IPS-18c (cell line): ENCODE results near the gene ARL6IP1.
"Not testable (repeated sequence)": the region's sequence is repeated elsewhere in the genome, so short reads cannot be mapped to it uniquely, and the experiment has no call there.

Source experiments
- H3K4me3 ChIP-seq: 2 replicates; pipeline ENCODE4 v1.7.0; 2013; ENCODE audit warnings: low read depth, mild to moderate bottlenecking, low read length, moderate library complexity; ENCODE audit not compliant: insufficient read depth
- H3K9me3 ChIP-seq: one replicate; pipeline ENCODE4 v1.6.1; 2013; ENCODE audit warnings: mild to moderate bottlenecking, low read length, moderate library complexity; ENCODE audit not compliant: control insufficient read depth, insufficient read depth

ARL6IP1 gene

DNA sequence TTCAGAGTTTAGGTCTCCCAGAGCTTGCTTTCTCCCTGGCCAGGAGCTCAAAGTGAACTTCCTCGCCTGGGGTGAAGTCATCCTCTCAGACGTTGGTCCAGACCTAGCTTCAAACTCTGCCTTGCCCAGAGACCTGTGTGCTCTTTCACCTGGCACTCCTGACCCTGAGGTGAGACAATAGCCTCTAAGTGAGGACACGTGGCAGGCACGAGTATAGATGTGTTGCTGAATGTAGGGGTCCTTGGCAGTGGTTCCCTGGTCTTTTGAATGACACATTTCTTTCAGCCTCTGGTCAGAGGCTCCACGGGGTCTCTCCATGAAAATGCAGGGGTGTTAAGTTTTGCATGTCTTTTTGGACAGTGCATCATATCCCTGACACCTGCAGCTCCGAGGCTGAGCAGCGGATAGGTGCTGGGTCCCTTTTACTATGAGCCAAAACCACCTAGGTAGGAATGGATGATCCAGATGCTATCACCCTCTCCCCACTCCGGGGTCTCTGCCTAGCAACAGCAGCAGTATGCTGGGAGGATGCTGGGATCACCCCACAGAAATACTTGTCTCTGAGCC lies 20.8 kb downstream of the ARL6IP1 start:
- not testable (repeated sequence) for H3K4me3 ChIP-seq, H3K9me3 ChIP-seq

DNA sequence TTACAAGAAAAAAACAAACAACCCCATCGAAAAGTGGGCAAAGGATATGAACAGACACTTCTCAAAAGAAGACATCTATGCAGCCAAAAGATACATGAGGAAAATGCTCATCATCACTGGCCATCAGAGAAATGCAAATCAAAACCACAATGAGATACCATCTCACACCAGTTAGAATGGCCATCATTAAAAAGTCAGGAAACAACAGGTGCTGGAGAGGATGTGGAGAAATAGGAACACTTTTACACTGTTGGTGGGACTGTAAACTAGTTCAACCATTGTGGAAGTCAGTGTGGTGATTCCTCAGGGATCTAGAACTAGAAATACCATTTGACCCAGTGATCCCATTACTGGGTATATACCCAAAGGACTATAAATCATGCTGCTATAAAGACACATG lies 23.7 kb downstream of the ARL6IP1 start:
- H3K4me3 ChIP-seq, H3K9me3 ChIP-seq: not testable (repeated sequence)

DNA sequence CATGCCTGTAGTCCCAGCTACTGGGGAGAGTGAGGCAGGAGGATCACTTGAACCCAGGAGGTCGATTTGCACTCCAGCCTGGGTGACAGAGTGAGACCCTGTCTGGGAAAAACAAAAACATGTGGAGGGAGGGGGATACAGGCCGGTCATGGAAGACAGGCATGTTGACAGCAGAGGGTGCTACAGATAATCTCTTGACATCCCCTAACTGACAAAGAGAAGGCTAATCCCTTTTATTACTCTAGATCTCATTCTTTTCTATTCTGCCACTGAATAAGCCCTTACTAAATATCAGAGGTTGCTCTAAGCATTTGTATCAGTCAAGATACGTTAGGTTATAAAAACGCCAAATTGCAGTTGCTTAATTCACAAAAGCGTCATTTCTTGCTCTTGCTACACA lies 25.0 kb downstream of the ARL6IP1 start:
- not testable (repeated sequence) for H3K4me3 ChIP-seq, H3K9me3 ChIP-seq

DNA sequence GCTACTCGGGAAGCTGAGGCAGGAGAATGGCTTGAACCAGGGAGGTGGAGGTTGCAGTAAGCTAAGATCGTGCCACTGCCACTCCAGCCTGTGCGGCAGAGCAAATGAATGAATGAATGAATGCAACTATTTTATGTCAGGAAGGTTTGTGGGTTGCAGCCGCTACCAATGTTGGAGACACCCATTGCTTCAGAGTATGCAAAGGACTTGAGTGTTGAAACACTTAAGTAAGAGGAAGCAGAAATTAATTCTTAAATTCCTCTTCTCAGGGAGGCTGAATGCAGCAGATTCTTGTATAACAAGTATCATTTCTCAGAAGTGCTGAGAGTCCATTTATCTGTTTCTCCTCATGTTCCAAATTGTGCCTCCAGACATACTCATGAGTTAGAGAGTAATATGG lies 26.7 kb downstream of the ARL6IP1 start:
- H3K4me3 ChIP-seq = not testable (repeated sequence)

DNA sequence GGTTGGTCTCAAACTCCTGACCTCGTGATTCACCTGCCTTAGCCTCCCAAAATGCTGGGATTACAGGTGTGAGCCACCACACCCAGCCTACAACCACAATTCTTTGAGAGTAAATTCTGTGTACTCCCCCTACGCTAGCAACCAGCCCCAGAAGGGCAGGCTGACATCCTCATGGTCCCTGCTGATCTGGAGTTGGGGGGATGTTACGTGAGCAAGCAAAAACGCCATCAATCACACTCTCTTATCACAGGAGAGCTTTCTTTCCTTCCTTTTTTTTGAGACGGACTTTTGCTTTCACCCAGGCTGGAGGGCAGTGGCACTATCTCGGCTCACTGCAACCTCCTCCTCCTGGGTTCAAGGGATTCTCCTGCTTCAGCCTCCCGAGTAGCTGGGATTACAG lies 29.2 kb downstream of the ARL6IP1 start:
- H3K9me3 ChIP-seq, H3K4me3 ChIP-seq: not testable (repeated sequence)

More for the DNA sequence above, 26.7 kb downstream of the ARL6IP1 start:
- not testable (repeated sequence) for H3K9me3 ChIP-seq

DNA sequence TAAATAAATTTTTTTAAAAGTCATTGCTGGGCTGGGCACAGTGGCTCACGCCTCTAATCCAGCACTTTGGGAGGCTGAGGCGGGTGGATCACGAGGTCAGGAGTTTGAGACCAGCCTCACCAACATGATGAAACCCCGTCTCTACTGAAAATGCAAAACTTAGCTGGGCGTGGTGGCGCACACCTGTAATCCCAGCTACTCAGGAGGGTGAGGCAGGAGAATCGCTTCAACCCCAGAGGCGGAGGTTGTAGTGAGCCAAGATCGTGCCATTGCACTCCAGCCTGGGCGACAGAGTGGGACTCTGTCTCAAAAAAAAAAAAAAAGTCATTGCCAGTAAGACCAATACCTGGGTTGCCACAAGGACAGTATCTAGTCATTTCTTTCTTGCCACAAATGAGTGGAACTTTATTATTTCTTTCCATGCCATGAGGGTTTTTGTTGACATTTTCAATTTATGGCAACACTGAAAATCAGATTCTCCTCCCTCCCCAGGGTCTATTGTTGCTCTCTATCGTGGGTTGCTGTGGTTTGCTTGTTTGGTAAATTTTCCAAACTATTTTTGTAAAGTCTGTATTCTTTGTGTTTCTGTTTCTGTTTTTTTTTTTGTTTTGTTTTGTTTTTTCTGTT lies 30.9 kb downstream of the ARL6IP1 start:
- not testable (repeated sequence) for H3K4me3 ChIP-seq, H3K9me3 ChIP-seq

DNA sequence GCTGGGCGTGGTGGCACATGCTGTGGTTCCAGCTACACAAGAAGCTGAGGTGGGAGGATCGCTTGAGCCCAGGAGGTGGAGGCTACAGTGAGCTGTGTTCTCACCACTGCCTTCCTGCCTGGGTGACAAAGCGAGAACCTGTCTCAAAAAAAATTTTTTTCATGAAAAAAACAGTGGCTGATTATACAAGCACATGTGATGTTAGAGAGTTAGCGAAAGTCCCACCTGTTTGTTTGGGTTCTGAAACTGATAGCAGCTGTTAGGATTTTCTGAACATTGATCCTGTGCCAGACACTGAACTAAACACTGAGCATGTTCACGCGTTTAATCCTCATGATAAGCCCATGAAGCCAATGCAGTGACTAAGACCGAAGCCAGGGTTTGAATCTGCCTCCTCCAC lies 34.1 kb downstream of the ARL6IP1 start:
- H3K9me3 ChIP-seq, H3K4me3 ChIP-seq: not testable (repeated sequence)

DNA sequence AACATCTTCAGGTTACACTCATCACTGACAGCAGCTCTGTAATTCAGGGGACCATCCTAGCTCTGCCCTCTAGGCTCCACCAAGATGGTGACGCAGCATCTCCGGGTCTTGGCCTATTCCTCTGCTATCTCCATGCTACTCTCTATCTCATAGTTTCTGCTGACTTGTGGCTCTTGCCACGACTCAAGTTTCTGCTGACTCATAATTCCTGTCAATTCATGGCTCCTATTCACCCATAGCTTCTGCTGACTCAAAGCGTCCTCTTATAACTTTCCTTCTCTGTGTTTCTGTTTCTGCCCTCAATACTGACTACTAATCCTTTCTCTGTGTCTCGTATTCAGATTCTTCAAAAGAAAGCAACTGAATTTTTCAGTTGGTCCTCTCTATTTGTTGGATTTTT lies 38.6 kb downstream of the ARL6IP1 start:
- H3K4me3 ChIP-seq, H3K9me3 ChIP-seq: not testable (repeated sequence)

DNA sequence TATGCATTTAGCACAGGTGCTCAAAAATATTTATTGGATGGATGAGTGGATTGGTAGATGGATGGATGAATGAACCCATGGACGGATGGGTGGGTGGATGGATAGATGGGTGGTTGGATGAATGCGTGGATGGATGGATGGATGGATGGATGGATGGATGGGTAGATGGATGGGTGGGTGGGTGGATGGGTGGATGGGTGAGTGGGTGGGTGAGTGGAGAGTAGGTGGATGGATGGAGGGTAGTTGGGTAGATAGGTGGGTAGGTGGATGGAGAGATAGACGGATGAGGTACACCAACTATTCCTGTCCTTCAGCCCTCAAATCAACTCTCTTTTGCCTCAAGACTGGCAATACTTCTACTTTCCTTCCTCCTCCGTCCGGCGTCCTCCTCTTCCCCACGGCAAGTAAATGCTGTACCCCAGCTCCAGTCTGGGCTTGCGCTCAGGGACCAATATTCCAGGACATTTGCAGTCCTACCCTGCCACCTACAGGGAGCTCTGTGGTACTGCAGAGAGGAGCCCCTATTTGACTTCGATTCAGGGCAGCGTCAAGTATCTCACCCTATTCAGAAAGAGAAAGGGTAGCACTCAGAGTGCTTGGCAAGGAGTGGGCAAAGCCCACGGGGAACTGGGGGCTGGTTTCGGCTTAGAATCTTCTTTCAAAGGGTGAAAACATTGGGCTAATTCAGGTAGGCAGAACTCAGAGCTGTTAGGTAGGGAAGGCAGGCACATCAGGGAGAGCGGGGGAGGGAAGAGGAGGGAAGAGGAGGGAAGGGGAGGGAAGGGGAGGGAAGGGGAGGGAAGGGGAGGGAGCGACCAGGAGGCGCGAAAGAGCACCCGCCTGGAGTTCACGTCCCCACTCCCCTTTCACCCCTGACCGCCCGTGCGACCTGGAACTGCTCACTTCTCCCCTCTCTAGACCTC lies 41.5 kb downstream of the ARL6IP1 start:
- H3K4me3 ChIP-seq = peak overlapping the region; percentile 34; the same call in 1 of the 2 replicates
- not testable (repeated sequence) for H3K9me3 ChIP-seq

DNA sequence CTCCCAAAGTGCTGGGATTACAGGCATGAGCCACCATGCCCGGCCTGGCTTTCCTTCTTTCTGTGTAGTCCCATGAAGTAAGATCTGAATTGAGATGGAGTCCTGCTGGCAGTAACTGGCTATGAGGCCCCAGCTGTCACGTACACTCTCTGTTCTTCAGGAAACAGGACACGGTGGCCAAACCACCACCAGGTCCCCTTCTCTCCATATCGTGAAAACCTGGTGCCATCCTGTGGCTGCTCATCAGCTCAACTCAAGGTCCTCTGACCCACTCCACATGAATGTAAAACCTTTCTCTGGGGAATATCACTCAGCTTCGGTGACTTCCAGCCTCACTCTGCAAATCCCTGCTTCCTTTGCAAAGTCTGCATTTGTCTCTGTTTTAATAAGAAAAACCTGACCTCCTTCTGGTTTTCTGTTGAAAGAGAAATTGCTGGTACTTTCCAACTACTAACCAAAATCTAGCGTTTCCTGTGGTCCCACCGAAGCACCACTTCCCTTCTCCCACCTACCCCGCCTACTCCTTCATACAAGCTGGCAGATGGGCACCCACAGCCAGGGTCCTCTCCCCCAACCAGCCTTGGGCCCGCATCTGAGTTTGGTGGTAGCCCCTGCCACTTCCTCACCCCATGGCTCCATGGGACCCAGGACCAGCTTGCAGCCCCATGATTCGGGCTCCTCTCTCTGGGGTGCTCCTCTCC lies 43.2 kb downstream of the ARL6IP1 start:
- not testable (repeated sequence) for H3K9me3 ChIP-seq, H3K4me3 ChIP-seq

DNA sequence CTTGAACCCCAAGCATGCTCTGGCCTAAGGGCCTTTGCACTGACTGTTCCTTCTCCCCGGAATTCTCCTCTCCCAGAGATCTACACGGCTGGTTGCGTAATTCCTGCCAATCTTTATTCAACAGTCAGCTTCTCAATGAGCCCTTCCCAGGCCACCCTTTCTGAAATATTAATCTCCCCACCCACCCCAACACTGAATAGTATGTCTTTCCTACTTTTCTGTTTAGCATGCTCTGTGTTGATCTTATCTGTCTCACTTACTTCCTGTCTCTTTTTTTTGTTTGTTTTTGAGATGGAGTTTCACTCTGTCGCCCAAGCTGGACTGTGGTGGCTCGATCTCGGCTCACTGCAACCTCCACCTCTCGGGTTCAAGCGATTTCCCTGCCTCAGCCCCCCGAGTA lies 44.7 kb downstream of the ARL6IP1 start:
- not testable (repeated sequence) for H3K9me3 ChIP-seq, H3K4me3 ChIP-seq

DNA sequence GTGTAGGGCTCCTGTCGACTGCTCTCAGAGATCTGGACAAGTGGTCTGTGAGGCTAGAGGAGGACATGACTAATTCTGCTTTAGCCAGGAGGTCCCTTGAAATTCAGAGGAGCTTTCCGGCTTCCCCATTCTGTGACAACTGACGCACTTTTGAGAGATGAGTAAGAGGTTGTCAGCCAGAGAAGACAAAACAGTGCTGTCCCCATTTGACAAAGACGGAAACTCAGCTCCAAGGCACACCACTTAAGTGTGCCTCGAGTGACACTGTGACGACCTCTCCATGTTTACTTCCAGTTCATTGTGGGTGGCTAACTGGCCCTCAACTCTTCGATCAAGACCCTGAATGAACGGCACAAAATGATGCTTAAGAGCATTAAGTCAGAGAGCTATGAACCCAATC lies 58.5 kb downstream of the ARL6IP1 start:
- H3K9me3 ChIP-seq, H3K4me3 ChIP-seq: not testable (repeated sequence)
